GM19239 (cell line): ENCODE data around the gene EFCAB11.
"Not testable (repeated sequence)": the region's sequence is repeated elsewhere in the genome, so short reads cannot be mapped to it uniquely, and the experiment has no call there.

Experiments used
- DNase-seq: peaks from one replicate; pipeline ENCODE4 v3.0.0; 2011; ENCODE audit warnings: low spot score; ENCODE audit not compliant: insufficient read length
- FAIRE-seq: peaks from 2 replicates; lab custom pipeline; 2011; peaks lifted over from hg19 to GRCh38; lab: Jason Lieb, UNC

The EFCAB11 gene

DNA sequence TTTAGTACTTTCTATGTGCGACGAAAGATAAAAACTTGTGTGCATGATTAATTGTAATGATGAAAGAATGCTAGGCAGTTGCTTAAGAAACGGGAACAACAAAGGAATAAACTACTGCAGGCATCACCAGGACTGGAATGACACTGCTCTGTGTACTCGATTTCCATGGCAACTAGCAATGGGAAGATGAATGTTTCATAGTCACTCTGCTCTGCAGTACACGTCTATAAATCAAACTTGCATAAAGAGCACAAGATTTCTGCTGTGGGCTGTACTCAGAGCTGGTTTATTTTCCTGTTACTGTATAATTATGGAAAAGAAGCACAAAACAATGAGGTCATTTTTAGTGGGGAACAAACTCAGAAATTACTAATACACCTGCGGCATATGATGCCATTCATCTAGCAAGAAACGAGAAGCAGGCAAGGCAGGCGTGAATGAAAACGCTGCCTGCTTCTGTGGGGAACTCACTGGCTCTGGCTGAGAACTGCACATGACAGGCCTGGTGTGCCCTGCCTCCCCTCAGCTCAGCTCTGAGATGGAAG is 41.8 kb downstream of the EFCAB11 start:
- no peak for FAIRE-seq
- DNase-seq: no peak

DNA sequence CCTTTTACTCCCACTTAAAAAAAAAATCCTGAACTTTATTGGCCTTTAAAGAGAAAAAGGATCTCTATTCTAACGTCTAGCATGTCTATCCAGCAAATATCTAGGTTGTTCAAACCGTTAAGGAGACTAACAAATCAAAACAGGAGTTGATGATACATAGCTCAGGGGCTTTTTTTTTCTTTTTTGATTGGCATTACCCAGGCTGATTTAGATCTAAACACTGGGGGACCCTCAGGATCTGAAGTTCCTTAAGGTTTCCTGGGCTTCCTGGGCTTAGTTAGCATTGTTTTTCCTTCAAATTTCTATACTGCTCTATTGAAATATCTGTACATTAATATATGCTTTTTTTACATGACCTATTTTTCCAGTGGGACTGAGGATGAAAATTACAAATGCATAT is 42.3 kb downstream of the EFCAB11 start:
- no peak for DNase-seq
- FAIRE-seq: no peak

DNA sequence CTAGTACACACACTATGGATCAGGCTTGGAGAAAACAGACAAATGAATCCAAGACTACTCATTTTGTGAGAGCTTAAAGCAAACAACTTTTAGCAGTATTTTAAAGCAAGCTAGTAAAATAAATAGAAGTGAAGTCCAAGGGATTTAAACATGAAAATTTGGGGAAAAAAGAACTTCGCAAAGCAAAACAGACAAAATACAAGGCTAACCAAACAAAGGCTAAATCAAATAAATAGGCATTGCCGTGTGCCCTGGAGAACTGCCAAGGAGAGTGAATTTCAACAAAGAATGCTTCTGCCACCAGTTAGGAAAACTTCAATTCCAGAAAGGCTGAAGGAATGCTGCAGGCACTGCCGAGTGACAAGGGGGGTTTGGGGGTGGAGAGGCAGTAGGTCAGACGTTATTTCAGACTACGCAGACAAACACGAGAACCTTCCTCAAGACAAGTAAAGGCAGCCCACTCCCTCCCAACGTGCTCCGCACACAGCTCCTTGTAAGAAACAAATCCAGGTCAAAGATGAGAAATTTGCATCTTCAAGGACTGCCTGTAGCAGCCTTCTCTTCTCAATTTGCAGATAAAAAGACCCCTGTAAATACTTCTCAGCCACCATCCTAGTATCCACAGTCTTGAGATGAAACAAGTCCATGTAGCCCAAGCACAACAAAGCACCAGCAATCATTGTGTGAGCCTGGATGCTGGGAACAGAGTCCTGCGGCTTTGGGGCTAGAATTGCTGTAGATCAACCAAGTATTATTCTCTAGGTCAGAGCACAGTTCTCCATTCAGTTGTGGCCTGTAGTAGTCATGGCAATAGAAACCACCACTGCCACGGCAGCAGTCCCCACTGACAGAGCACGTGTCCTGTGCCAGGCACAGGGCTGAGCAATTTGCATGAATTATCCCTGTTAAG is 43.3 kb downstream of the EFCAB11 start:
- DNase-seq (no peak), FAIRE-seq (no peak)

DNA sequence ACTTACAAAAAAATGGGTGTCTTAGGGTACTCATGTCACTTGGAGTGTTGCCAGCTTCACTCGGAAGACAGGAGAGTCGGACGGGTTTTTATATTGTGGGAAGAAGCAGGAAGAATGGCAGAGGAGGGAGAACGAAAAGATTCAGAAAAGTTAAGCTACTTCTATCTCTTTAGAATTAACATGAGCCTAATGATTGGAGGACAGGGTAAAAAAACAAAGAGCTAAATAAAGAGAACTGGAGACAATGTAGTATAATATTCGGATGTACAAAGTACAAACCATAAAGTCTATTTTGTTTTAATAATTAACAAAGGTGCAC is 43.9 kb downstream of the EFCAB11 start:
- FAIRE-seq (no peak), DNase-seq (no peak)

DNA sequence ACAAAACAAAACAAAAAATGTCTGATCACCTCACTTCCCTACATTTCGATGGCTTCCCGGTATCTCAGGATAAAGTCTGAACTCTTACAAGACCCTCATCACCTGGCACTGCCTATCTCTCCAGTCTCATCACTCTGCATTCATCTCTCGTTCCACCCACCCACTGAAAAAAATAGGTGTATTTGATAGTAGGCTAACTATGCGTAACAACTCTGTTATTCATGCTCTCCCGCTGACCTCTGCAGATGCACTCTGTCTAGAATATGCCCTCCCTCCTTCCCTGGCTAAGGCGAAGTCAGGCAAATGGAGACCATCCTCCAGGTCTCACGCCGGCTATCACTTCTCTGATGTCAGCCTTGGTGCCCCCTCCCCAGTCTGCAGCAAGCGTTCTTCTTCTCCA is 44.9 kb downstream of the EFCAB11 start:
- FAIRE-seq (no peak), DNase-seq (no peak)

DNA sequence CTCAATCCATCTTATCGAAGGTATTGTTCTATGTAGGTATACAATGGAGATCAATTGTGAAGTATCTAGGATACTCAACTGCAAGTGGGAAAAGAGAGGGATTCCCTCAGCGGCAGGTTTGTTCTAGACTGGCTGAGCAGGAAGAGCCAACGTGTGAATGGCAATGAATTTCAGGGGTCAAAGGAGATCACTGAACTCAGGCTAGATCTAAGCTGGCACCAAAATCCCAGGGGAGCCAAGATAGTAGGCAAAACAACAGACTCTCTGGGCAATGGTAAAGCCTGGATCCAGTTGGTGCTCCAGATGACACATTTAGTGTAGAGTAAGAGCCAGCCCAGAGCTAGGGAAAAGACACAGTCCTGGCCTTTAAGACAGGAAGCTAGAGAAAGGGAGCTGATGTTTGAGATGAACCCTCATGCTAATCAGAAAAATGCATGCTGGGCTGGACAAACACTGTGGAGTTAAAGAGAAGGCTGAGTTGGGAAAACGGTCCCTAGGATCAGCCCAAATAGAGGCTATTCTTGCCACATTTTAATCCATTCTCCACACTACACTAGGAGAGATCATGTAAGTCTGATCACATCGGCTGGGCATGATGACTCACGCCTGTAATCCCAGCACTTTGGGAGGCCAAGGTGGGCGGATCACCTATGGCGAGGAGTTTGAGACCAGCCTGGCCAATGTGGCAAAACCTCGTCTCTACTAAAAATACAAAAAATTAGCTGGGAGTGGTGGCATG is 45.6 kb downstream of the EFCAB11 start:
- FAIRE-seq (no peak), DNase-seq (no peak)

DNA sequence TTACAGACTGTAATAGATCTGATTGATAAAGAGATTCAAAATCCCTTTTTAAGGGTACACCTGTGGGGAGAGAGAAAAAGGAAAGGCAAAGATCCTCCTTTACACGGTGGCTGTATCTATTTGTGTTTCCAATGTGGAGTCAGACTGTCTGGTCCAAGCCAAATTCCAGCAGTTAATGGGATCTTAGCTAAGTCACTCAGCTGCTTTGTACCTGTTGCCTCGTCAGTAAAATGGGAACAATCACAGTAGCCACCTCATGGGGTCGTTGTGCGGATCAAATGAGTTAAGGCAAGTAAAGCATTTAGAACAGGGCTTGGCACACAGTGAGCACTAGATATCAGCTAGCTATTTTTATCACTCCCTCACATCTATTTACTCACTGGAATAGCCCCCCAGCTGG is 46.9 kb downstream of the EFCAB11 start:
- no peak for DNase-seq
- FAIRE-seq: no peak

DNA sequence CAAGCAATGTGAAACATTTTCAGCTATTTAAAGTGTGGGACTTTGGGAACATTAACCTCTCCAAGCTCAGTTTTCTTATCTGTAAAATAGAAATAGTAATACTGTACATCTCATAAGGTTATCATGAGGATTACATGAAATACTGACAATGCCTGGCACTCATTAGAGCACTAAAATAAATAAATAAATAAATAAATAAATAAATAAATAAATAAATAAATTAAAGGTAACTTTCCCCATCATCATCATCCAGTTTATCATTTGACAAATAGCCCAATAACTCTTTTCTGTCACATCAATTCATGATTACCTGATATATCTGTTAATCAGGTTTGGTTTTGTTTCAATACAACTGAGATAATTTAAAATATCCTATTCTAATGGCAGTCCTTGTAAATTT is 48.5 kb downstream of the EFCAB11 start:
- no peak for FAIRE-seq
- DNase-seq: no peak

DNA sequence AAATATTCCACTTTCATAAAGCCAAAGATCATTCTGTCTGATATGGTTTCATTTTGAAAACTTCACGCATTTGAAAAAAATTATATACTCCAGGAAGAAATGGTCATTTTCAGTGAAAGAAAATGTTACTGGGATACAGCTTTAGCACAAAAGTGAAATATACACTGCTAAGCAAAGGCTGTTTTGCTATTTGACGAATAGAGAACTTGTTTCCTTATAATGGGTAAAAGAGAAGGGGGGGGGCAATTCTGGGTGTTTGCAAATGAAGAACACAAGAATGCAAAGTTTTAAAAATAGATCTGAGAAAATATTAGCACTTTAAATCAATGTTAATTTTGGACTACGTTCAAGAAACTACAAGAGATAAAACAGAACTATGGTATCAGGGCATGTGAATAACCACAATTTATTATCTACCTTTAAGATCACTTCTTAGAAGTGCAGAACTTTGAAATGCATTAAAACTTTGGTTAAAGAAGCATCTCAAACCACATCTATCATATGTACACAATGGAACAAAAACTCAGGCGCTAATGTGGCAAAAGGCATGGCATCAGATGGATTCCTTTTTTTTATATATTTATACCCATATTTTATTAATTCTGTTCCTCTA is 51.1 kb downstream of the EFCAB11 start:
- DNase-seq (no peak), FAIRE-seq (no peak)

DNA sequence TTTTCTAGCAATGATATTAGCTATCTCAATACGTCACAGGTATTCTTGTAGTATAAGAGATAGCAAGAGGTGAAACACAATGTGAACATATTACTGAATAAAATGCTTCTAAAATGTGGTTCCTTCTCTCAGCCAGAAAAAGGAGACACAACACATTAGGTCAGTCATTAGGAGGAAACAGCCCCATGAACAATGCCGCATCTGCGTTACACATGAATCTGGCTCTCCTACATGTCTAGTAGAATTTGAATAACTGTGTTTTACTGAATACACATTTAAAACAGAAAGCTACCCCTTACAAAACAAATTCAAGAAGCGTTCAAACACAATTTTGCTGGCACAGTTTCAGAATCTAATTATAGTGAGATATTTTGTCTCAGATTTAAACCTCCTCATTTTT is 51.6 kb downstream of the EFCAB11 start:
- DNase-seq: no peak
- FAIRE-seq: no peak

DNA sequence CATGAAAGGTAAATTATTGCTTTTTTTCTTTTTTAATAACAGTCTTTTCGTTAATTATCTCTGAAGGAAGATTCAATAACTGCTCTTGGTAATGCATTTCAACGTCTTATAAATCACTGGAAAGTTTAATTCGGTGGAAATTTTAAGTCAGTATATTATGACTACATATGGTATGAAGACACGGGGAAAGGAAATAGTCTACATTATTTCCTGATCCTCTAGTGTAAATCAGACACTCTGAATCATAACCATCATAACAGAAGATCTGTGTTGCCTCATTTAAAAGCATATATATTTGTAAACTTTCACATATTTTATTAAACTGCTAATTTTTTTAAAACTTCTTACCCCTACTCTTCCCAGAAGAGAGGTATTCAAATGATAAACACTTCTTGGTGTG is 53.7 kb downstream of the EFCAB11 start:
- FAIRE-seq (no peak), DNase-seq (no peak)

DNA sequence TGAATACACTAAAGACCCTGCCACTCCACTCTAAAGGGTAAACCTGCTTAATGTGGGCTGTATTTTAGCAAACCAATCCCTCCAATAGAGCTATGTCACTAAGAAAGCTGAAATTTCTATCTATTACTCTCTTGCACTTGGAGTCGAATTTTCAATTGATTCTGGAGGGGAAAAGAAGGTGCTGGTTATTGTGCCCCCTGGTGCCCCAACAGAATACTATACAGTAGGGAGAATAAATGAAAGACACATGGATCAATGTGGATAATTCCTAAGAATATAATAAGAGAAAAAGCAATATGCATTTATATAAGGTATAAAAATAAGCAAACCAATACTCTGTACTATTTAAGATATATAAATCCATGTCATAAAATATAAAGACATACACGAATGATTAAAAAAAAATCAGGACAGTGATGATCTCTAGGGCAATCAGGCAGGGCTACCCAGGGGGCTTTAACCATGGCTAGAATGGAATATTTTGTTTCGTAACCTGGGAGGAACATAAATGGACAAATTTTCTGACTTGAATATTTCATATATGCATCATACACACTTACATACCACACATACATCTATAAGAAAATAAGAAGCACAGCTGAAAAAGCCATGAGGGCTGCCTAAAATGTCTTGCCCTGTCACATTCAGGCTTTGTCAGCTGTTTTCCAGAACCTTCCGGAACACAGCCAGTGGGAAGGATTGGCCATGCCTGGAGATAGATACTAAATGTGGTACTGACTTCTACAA is 54.4 kb downstream of the EFCAB11 start:
- DNase-seq (peak; percentile 14), FAIRE-seq (no peak)

DNA sequence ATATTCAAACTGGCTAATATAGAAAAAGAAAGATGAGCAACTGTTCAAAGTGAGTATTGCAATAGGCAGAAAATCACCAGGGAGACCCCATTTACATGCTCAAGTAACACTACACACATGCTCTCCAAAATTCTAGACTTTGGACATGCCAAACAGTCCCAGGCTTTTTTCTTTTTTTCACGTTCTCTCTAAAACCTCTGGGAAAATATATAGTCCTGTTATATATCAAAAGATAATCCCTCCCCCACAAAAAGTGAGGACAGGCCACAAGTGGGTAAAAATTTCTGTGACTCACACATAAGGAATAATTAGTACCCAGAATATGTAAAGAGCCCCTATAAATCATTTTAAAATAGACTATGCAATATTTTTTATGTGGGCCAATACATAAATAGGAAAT is 55.2 kb downstream of the EFCAB11 start:
- no peak for DNase-seq
- no peak for FAIRE-seq

DNA sequence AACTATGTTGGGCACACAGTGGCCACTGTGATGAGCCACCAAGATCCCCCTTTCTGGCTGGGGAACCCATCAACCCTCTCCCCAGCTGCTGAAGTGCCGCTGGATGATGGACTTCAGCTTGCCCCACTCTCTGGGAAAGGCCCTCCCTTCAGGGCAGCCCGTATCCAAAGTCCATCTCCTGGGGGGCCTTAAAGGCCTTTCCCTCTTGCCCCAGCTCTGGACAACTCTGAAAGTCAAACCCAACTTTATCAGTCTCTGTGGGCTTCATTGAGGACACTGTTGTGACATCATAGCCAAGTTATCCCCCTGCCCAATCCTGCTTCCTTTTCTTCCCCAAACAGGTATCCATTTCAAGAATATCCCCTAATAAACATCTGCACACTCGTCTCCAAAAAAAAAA is 61.1 kb downstream of the EFCAB11 start:
- FAIRE-seq, DNase-seq: not testable (repeated sequence)

DNA sequence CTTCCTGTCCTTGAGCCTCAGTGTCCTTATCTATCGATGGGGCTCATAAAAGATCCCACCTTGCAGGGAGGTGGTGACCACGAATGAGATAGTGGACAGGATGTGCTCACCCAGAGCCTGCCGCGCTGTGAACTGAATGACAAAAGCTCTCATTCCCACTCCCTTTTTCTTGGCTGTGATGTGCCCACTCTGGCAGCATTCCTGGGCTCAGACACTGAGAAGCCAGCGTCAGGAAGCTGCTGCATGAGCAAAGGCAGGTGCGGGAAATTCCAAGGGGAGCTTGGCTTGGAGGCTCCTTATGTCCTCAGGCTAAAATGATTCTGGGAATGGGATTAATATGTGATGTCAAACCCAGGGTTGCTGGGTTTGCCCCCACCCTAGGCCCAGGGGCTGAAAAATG is 61.6 kb downstream of the EFCAB11 start:
- DNase-seq: no peak
- no peak for FAIRE-seq

DNA sequence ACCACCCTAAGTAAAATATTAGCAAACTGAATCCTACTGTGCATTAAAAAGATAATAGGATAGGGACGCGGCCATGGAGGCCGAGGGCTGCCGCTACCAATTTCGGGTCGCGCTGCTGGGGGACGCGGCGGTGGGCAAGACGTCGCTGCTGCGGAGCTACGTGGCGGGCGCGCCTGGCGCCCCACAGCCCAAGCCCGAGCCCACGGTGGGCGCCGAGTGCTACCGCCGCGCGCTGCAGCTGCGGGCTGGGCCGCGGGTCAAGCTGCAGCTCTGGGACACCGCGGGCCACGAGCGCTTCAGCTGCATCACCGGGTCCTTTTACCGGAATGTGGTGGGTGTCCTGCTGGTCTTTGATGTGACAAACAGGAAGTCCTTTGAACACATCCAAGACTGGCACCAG is 62.8 kb downstream of the EFCAB11 start:
- DNase-seq, FAIRE-seq: not testable (repeated sequence)

DNA sequence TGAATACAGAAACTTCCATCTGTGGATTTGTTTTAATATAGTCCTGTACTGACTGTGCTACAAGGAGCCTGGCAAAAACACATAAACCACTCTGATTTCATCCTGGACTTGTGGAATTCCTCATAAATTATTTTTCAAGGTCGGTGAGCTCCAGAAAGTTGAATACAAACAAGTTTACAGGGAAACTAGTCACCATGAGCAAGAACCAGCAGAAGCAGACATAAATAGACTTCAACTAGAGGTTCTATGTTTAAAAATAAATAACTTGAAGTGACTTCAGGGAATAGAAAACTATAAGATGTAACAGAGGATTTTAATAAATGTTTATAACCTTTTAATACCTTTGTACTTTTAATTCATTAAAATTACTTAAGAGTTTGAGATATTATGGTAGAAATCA is 63.5 kb downstream of the EFCAB11 start:
- FAIRE-seq: no peak
- DNase-seq: no peak

DNA sequence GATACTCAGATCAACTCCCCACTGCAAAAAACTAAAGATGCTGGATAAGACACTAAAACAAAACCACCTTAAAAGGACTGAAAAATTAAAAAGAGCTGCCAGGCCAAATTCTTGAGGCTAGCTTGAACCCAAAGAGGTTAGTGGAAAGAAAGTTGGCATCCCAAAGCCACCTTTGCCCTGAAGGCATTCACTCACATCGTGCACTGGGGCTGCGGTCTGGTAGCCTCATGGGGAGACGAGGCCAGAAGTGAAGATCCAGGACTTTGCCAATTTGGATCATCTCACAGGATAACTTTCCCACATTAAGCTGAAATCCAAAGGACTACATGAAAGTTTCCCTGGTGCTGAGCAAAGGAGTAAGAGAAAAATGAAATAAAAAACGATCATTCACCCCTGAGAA is 63.9 kb downstream of the EFCAB11 start:
- no peak for FAIRE-seq
- DNase-seq: no peak

DNA sequence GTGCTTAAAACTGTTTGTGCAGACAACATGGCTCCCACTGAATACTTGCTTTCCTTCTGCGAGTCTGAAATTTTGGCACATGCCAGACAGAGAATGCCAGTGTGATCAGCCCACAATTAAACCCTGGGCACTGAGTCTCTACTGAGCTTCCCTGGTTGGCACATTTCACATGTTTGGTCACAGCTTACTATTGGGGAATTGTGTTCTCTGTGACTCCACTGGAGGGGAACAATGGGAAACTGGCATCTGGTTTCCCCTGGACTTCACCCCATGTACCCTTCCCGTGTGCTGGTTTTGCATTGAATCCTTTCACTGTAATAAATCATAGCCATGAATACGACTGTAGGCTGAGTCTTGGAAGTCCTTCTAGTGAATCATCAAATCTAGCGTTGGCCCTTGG is 64.9 kb downstream of the EFCAB11 start:
- DNase-seq (no peak), FAIRE-seq (no peak)

DNA sequence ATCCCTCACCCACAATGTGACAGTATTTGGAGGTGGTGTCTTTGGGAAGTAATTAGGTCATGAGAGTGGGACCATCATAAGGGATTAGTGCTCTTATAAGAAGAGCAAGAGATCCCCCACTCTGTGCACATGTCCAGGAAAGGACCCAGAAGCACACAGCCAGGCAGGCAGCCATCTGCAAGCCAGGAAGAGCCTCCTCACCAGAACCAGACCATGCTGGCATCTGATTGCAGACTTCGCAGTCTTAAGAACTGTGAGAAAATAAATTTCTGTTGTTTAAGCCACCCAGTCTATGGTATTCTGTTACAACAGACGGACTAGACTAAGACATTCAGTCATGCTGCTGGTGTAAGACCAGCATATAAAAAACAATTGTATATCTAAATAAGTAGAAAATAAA is 69.8 kb downstream of the EFCAB11 start:
- FAIRE-seq: no peak
- no peak for DNase-seq
